Measurements from ENCODE around the gene TNNI2.
"Not testable (repeated sequence)": the region's sequence is repeated elsewhere in the genome, so short reads cannot be mapped to it uniquely, and the experiment has no call there.

TNNI2 gene

GRCh38 chr11:1882265-1883238, 43.8 kb downstream of the TNNI2 start:
- DNase-seq (ENCODE audit: insufficient read length, low spot score) (peak; percentile 83), FAIRE-seq (no peak)

GRCh38 chr11:1883346-1884302, 44.8 kb downstream of the TNNI2 start:
- FAIRE-seq, result no peak

GRCh38 chr11:1884303-1884700, 45.5 kb downstream of the TNNI2 start:
- FAIRE-seq (no peak), DNase-seq (ENCODE audit: insufficient read length, low spot score) (no peak)

More at GRCh38 chr11:1883346-1884302, 44.8 kb downstream of the TNNI2 start:
- no peak for DNase-seq (ENCODE audit: insufficient read length, low spot score)

GRCh38 chr11:1886551-1886950, 47.8 kb downstream of the TNNI2 start:
- DNase-seq (ENCODE audit: insufficient read length, low spot score); FAIRE-seq: not testable (repeated sequence)

GRCh38 chr11:1887451-1888346, 48.9 kb downstream of the TNNI2 start:
- FAIRE-seq, result no peak
- no peak for DNase-seq (ENCODE audit: insufficient read length, low spot score)

- FAIRE-seq (no peak), DNase-seq (ENCODE audit: insufficient read length, low spot score) (no peak)
Observed at GRCh38 chr11:1888347-1888753, 49.6 kb downstream of the TNNI2 start.

GRCh38 chr11:1888811-1889210, 50.0 kb downstream of the TNNI2 start:
- FAIRE-seq (no peak), DNase-seq (ENCODE audit: insufficient read length, low spot score) (no peak)

- no peak for DNase-seq (ENCODE audit: insufficient read length, low spot score)
- FAIRE-seq, result no peak
Observed at GRCh38 chr11:1889224-1889930, 50.6 kb downstream of the TNNI2 start.

GRCh38 chr11:1889941-1890855, 51.4 kb downstream of the TNNI2 start:
- no peak for FAIRE-seq
- DNase-seq (ENCODE audit: insufficient read length, low spot score), result no peak

Measured in HTR-8/SVneo (cell line).